CD14-positive monocyte (primary cell): Measurements from ENCODE around the gene MAP4K3. TPM values are rescaled to one million over a fixed set of nuclear protein-coding genes. Genes with fewer than 3 reads are reported as not detected.

ENCODE experiments used
- DNase-seq, 3 donors: peaks; one replicate each; pipeline ENCODE4 v3.0.0-alpha.2; 2011 to 2022
- H2AFZ ChIP-seq: 2 replicates; pipeline ENCODE4 v1.6.0; 2012; ENCODE audit warnings: mild to moderate bottlenecking, low read depth, low read length, inconsistent platforms; ENCODE audit not compliant: insufficient read depth, poor library complexity, severe bottlenecking
- H3K27ac ChIP-seq, 2 donors: 1 replicate in 1 of 2; 2 replicates in 1 of 2; pipeline ENCODE4 v1.5.1; 2012 to 2013; ENCODE audit warnings: low read length in 2 of 2, control low read depth in 1 of 2, inconsistent platforms in 1 of 2, low read depth in 1 of 2, mild to moderate bottlenecking in 1 of 2
- H3K27me3 ChIP-seq, 2 donors: one replicate each; pipeline versions ENCODE4 v1.6.0 to v1.6.1; 2011 to 2013; ENCODE audit warnings: low read length in 2 of 2; ENCODE audit not compliant: control insufficient read depth in 2 of 2, insufficient read depth in 2 of 2
- H3K36me3 ChIP-seq, 2 donors: replicated peaks in 1 of 2; 1 replicate in 1 of 2; 2 replicates in 1 of 2; pipeline versions ENCODE4 v1.5.1 to v1.6.1; 2012 to 2013; ENCODE audit warnings: low read length in 2 of 2, control low read depth in 1 of 2, inconsistent platforms in 1 of 2, mild to moderate bottlenecking in 1 of 2; ENCODE audit not compliant: insufficient read depth in 2 of 2, control insufficient read depth in 1 of 2
- H3K4me1 ChIP-seq, 2 donors: 1 replicate in 1 of 2; 2 replicates in 1 of 2; pipeline versions ENCODE4 v1.5.1 to v1.6.1; 2012 to 2013; ENCODE audit warnings: low read length in 2 of 2, control low read depth in 1 of 2, inconsistent platforms in 1 of 2, mild to moderate bottlenecking in 1 of 2, moderate library complexity in 1 of 2; ENCODE audit not compliant: insufficient read depth in 2 of 2, control insufficient read depth in 1 of 2
- H3K4me2 ChIP-seq: replicated peaks from 2 replicates; pipeline ENCODE3; 2012; ENCODE audit warnings: low read length, moderate library complexity, mild to moderate bottlenecking; ENCODE audit not compliant: poor library complexity, severe bottlenecking; ENCODE audit errors: extremely low read depth
- H3K4me3 ChIP-seq, 3 experiments: fragments of 200-600 bp in 1 of 3; sonication (generic) in 1 of 3; replicated peaks in 1 of 3; 1 replicate in 2 of 3; 2 replicates in 1 of 3; pipeline ENCODE4 v1.5.1; 2011 to 2013; ENCODE audit warnings: low read length in 3 of 3, mild to moderate bottlenecking in 3 of 3, control low read depth in 2 of 3, low read depth in 2 of 3, inconsistent platforms in 1 of 3, moderate library complexity in 1 of 3
- H3K79me2 ChIP-seq: 2 replicates; pipeline ENCODE4 v1.6.0; 2012; ENCODE audit warnings: mild to moderate bottlenecking, control low read depth, inconsistent platforms, low read length, moderate library complexity; ENCODE audit not compliant: insufficient read depth
- H3K9ac ChIP-seq: 2 replicates; pipeline ENCODE4 v1.6.0; 2017; ENCODE audit warnings: low read length, mild to moderate bottlenecking; ENCODE audit not compliant: insufficient read depth, poor library complexity, severe bottlenecking
- H3K9me3 ChIP-seq, 2 donors: replicated peaks in 1 of 2; 1 replicate in 1 of 2; 2 replicates in 1 of 2; pipeline versions ENCODE4 v1.5.1 to v1.6.1; 2012 to 2013; ENCODE audit warnings: low read length in 2 of 2, control low read depth in 1 of 2; ENCODE audit not compliant: control insufficient read depth in 1 of 2, insufficient read depth in 1 of 2
- H4K20me1 ChIP-seq: 2 replicates; pipeline ENCODE4 v1.6.0; 2012; ENCODE audit warnings: mild to moderate bottlenecking, low read length, control low read depth, moderate library complexity; ENCODE audit not compliant: insufficient read depth
- H3K27ac Mint-ChIP-seq, 7 donors: one replicate each; pipeline ENCODE4 v1.8.0; 2020; ENCODE audit warnings: mild to moderate bottlenecking in 7 of 7, mixed read lengths in 7 of 7, moderate library complexity in 6 of 7, inconsistent platforms in 2 of 7
- H3K27me3 Mint-ChIP-seq, 3 donors: one replicate each; pipeline ENCODE4 v1.8.0; 2021 to 2022; ENCODE audit warnings: low read depth in 3 of 3, mild to moderate bottlenecking in 3 of 3, mixed read lengths in 3 of 3, moderate library complexity in 3 of 3, inconsistent platforms in 1 of 3
- H3K36me3 Mint-ChIP-seq, 2 donors: one replicate each; pipeline ENCODE4 v1.8.0; 2020; ENCODE audit warnings: mixed read lengths in 2 of 2, inconsistent platforms in 1 of 2, mild to moderate bottlenecking in 1 of 2
- H3K4me1 Mint-ChIP-seq: one replicate; pipeline ENCODE4 v1.8.0; 2020; ENCODE audit warnings: mild to moderate bottlenecking, mixed read lengths
- H3K4me3 Mint-ChIP-seq, 2 donors: one replicate each; pipeline ENCODE4 v1.8.0; 2020; ENCODE audit warnings: mild to moderate bottlenecking in 2 of 2, mixed read lengths in 2 of 2, moderate library complexity in 1 of 2
- H3K9me3 Mint-ChIP-seq, 7 donors: one replicate each; pipeline ENCODE4 v1.8.0; 2020 to 2022; ENCODE audit warnings: mixed read lengths in 7 of 7, mild to moderate bottlenecking in 6 of 7, moderate library complexity in 6 of 7, inconsistent platforms in 2 of 7
- WGBS: methylation state at CpG from one replicate; pipeline ENCODE4 v1.1.5; 2013; ENCODE audit warnings: missing lambda C conversion rate; ENCODE audit not compliant: insufficient coverage; 5-methylcytosine and 5-hydroxymethylcytosine counted together
- intact Hi-C, 2 donors: fragments of 100-400 bp; cut with micrococcal nuclease; formaldehyde crosslinking; loops; one replicate each; pipeline versions ENCODE4 v1.15.0 to v1.15.1; 2023
- polyA plus RNA-seq, 3 donors: library from polyadenylated mRNA; depleted of rRNA in 1 of 3; unstranded in 2 of 3; stranded (reverse) in 1 of 3; fragments of 300-500 nt in 2 of 3; fragments of >200 nt in 1 of 3; fragmentation: Illumina TruSeq in 2 of 3; gene quantifications; 1 replicate in 2 of 3; 2 replicates in 1 of 3; pipeline ENCODE4 v1.2.3, GENCODE V29; 2012 to 2021
- TF ChIP-seq, protein P1 (sequence below): fragments of 200-600 bp; IDR thresholded peaks from one replicate; pipeline ENCODE4 v1.8.0; 2022; ENCODE audit warnings: antibody characterized with exemption, mild to moderate bottlenecking

MAP4K3 gene
- polyA plus RNA-seq, 3 donors = 1.0 to 8.0 (median 4.0) TPM

DNA sequence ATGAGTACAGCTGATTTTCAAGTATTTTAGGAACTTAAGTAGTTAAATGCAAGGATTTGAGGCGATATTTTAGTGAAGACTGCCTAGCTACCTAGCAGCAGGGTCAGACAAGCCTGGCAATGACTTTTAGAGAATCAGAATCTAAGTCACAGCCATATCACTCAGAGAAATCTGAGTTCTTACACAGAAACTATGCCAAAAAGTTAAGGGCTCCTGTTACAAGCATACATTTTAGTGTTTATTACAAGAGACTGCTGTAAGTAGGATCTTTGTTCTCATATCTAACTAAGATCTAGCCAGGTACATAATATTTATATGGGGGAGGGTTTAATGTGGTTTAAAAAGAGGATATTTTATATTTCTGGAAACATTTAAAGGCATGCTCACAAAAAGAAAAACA is 37.5 kb downstream of the MAP4K3 start:
- H3K27me3 Mint-ChIP-seq = no peaks in the 10 kb centered on the region
- Histone ChIP-seq H3K4me3 (no peak overlapping the region), H4K20me1 (peaks cover 37% of the 10 kb centered on the region), H3K9me3 (no peaks in the 10 kb centered on the region), H3K9ac (no peak overlapping the region), H2AFZ (no peak overlapping the region), H3K4me1 (peaks cover 0 to 2% of the 10 kb centered on the region in 2 donors), H3K27ac (no peak overlapping the region), H3K4me2 (no peak overlapping the region), H3K27me3 (no peaks in the 10 kb centered on the region), H3K36me3 (no peaks in the 10 kb centered on the region), H3K79me2 (peaks cover 35% of the 10 kb centered on the region)
- no peak overlapping the region for H3K27ac Mint-ChIP-seq
- WGBS = no CpG with 5 or more reads among the region's 1 CpG
- peaks cover 0 to 4% of the 10 kb centered on the region in 2 donors for H3K36me3 Mint-ChIP-seq
- H3K4me3 Mint-ChIP-seq = no peak overlapping the region
- TF ChIP-seq, protein P1, sequence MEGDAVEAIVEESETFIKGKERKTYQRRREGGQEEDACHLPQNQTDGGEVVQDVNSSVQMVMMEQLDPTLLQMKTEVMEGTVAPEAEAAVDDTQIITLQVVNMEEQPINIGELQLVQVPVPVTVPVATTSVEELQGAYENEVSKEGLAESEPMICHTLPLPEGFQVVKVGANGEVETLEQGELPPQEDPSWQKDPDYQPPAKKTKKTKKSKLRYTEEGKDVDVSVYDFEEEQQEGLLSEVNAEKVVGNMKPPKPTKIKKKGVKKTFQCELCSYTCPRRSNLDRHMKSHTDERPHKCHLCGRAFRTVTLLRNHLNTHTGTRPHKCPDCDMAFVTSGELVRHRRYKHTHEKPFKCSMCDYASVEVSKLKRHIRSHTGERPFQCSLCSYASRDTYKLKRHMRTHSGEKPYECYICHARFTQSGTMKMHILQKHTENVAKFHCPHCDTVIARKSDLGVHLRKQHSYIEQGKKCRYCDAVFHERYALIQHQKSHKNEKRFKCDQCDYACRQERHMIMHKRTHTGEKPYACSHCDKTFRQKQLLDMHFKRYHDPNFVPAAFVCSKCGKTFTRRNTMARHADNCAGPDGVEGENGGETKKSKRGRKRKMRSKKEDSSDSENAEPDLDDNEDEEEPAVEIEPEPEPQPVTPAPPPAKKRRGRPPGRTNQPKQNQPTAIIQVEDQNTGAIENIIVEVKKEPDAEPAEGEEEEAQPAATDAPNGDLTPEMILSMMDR = no peak
- DNase-seq = no peak
- H3K4me1 Mint-ChIP-seq = peaks cover 27% of the 10 kb centered on the region
- peaks cover 0 to 4% (median 0%) of the 10 kb centered on the region in 7 donors for H3K9me3 Mint-ChIP-seq
- intact Hi-C loops = no loop called here

GRCh38 chr2:39395313-39395712 is 41.8 kb downstream of the MAP4K3 start:
- WGBS = no CpG with 5 or more reads among the region's 2 CpGs
- Histone ChIP-seq H3K27me3 (no peaks in the 10 kb centered on the region), H3K4me1 (peaks cover 0 to 2% of the 10 kb centered on the region in 2 donors), H4K20me1 (peaks cover 25% of the 10 kb centered on the region), H3K9ac (no peak overlapping the region), H3K27ac (no peak overlapping the region), H3K79me2 (peaks cover 19% of the 10 kb centered on the region), H3K4me2 (no peak overlapping the region), H2AFZ (no peak overlapping the region), H3K4me3 (no peak overlapping the region), H3K9me3 (no peaks in the 10 kb centered on the region), H3K36me3 (no peaks in the 10 kb centered on the region)
- H3K27ac Mint-ChIP-seq = no peak overlapping the region
- intact Hi-C loops = no loop called here
- no peak overlapping the region for H3K4me3 Mint-ChIP-seq
- TF ChIP-seq, protein P1 = no peak
- peaks cover 0 to 1% (median 0%) of the 10 kb centered on the region in 3 donors for H3K27me3 Mint-ChIP-seq
- peaks cover 5% of the 10 kb centered on the region for H3K4me1 Mint-ChIP-seq
- no peak for DNase-seq
- H3K9me3 Mint-ChIP-seq = no peaks in the 10 kb centered on the region
- peaks cover 0 to 1% of the 10 kb centered on the region in 2 donors for H3K36me3 Mint-ChIP-seq
